Uterus (tissue), 2 donors: ENCODE results near the gene SLC12A5.

Experiments used
- POLR2A ChIP-seq, 2 donors: fragments of 450-650 bp; IDR thresholded peaks; one replicate each; pipeline ENCODE4 v1.6.1; 2016; ENCODE audit warnings: antibody characterized with exemption in 2 of 2, mild to moderate bottlenecking in 1 of 2, moderate library complexity in 1 of 2
- TF ChIP-seq, protein P1 (sequence below), 4 experiments: fragments of 200-600 bp in 2 of 4; fragments of 450-650 bp in 2 of 4; sonication (generic) in 2 of 4; IDR thresholded peaks; one replicate each; pipeline ENCODE4 v1.5.1; 2016 to 2019; ENCODE audit warnings: antibody characterized with exemption in 4 of 4, mild to moderate bottlenecking in 2 of 4, moderate library complexity in 1 of 4

DNA sequence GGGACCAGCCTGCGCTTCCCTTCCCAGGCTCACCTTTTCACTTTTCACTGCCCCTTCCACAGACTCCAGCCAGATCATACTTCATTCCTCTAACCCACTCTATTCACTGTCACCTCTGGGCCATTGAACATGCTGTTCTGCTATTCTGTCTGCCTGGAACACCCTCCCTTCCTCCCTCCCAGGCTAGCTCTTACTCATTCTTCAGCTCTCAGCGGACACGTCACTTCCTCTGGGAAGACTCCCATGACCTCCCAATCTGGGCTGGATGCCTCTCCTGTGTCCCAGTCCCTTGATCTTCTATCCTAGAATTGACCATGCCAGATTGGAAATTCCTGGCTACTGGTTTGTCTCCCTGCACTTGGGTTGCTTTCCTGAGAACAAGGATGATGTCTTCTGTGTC, 5.0 kb downstream of the SLC12A5 start:
- TF ChIP-seq, protein P1, sequence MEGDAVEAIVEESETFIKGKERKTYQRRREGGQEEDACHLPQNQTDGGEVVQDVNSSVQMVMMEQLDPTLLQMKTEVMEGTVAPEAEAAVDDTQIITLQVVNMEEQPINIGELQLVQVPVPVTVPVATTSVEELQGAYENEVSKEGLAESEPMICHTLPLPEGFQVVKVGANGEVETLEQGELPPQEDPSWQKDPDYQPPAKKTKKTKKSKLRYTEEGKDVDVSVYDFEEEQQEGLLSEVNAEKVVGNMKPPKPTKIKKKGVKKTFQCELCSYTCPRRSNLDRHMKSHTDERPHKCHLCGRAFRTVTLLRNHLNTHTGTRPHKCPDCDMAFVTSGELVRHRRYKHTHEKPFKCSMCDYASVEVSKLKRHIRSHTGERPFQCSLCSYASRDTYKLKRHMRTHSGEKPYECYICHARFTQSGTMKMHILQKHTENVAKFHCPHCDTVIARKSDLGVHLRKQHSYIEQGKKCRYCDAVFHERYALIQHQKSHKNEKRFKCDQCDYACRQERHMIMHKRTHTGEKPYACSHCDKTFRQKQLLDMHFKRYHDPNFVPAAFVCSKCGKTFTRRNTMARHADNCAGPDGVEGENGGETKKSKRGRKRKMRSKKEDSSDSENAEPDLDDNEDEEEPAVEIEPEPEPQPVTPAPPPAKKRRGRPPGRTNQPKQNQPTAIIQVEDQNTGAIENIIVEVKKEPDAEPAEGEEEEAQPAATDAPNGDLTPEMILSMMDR (IDR thresholded peaks at IDR 0.05), result no peak
- no peak for TF ChIP-seq POLR2A (IDR thresholded peaks at IDR 0.05)
